GM12878 (cell line): ENCODE results near the gene GGN. TPM values are rescaled to one million over a fixed set of nuclear protein-coding genes. Genes with fewer than 3 reads are reported as not detected.

Source experiments
- CEBPZ ChIP-seq: fragments of 150-350 bp; IDR thresholded peaks from 2 replicates; pipeline ENCODE4 v1.6.1; 2016; ENCODE audit warnings: low read depth, low read length
- HDAC6 ChIP-seq: fragments of 200-600 bp; sonication (generic); IDR thresholded peaks from one replicate; pipeline ENCODE4 v1.8.0; 2017; ENCODE audit warnings: antibody characterized with exemption; ENCODE audit not compliant: unreplicated experiment
- IKZF1 ChIP-seq: fragments of 450-650 bp; conservative IDR thresholded peaks from 2 replicates; pipeline ENCODE4 v1.6.1; 2017; ENCODE audit warnings: antibody characterized with exemption, mild to moderate bottlenecking
- ZBTB40 ChIP-seq: fragments of 450-650 bp; IDR thresholded peaks from 2 replicates; pipeline ENCODE4 v1.6.1; 2016; ENCODE audit warnings: mild to moderate bottlenecking, moderate library complexity, borderline replicate concordance
- polyA plus RNA-seq, 11 experiments: library from polyadenylated mRNA; depleted of rRNA in 4 of 11; unstranded in 6 of 11; stranded (reverse) in 5 of 11; fragments of >200 nt; fragmentation: Nextera tagmentation in 4 of 11; fragmentation: Illumina TruSeq in 1 of 11; extraction: Ambion mirVana in 4 of 11; extraction: Trizol in 1 of 11; gene quantifications; 1 replicate in 1 of 11; 2 replicates in 10 of 11; pipeline versions ENCODE4 v1.2.1 to v1.2.3, GENCODE V29; 2011 to 2016; ENCODE audit warnings: inconsistent platforms in 2 of 11, missing spikeins in 2 of 11, low read depth in 1 of 11
- total RNA-seq, 4 experiments: library from RNA; depleted of rRNA in 3 of 4; stranded (reverse); fragments of >200 nt in 3 of 4; fragmentation: Illumina TruSeq in 1 of 4; extraction: Trizol in 1 of 4; gene quantifications; 2 replicates each; pipeline versions ENCODE4 v1.2.1 to v1.2.3, GENCODE V29; 2013 to 2021
- TF ChIP-seq, protein P1 (sequence below): fragments of 450-650 bp; IDR thresholded peaks from 2 replicates; pipeline ENCODE4 v1.6.1; 2017; ENCODE audit warnings: mild to moderate bottlenecking, moderate library complexity

Gene GGN
- total and polyA plus RNA-seq, 10 of the 15 experiments (the other 5 are each of a cell fraction or from before 2014, with no cell fraction given) = not detected

GRCh38 chr19:38402967-38403674, 15.3 kb upstream of the GGN start, which contains the start of gene FAM98C (continued):
- TF ChIP-seq, protein P1, sequence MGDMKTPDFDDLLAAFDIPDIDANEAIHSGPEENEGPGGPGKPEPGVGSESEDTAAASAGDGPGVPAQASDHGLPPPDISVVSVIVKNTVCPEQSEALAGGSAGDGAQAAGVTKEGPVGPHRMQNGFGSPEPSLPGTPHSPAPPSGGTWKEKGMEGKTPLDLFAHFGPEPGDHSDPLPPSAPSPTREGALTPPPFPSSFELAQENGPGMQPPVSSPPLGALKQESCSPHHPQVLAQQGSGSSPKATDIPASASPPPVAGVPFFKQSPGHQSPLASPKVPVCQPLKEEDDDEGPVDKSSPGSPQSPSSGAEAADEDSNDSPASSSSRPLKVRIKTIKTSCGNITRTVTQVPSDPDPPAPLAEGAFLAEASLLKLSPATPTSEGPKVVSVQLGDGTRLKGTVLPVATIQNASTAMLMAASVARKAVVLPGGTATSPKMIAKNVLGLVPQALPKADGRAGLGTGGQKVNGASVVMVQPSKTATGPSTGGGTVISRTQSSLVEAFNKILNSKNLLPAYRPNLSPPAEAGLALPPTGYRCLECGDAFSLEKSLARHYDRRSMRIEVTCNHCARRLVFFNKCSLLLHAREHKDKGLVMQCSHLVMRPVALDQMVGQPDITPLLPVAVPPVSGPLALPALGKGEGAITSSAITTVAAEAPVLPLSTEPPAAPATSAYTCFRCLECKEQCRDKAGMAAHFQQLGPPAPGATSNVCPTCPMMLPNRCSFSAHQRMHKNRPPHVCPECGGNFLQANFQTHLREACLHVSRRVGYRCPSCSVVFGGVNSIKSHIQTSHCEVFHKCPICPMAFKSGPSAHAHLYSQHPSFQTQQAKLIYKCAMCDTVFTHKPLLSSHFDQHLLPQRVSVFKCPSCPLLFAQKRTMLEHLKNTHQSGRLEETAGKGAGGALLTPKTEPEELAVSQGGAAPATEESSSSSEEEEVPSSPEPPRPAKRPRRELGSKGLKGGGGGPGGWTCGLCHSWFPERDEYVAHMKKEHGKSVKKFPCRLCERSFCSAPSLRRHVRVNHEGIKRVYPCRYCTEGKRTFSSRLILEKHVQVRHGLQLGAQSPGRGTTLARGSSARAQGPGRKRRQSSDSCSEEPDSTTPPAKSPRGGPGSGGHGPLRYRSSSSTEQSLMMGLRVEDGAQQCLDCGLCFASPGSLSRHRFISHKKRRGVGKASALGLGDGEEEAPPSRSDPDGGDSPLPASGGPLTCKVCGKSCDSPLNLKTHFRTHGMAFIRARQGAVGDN = peak; percentile 69; the same call in 1 of the 2 replicates
- TF ChIP-seq CEBPZ (peak; percentile 19; the same call in 1 of the 2 replicates), IKZF1 (peak; percentile 87), ZBTB40 (no peak), HDAC6 (no peak)
